ENCODE measurements around the gene ARMS2.

ARMS2 gene

DNA sequence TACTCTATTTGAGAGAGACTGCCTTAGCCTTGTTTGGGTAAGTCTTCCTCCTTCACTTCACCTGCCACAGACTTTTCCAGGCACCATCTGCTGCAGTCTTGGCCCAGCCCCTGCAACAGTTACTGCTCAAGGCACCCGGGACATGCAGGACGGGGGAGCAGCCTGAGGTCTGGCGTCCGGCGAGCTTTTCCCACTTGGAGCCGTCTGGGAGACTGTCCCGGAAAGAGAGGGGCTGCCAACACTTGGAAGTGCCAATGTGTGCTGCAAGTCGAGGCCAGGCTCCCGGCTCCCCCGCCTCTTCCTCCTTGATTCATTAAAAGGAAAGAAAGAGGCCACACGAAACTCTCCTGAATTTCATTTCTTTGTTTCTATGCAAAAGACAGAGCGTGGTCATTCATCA lies 20.6 kb downstream of the ARMS2 start:
- H3K4me3 ChIP-seq (ENCODE audit: control insufficient read depth, low read depth, low read length), result no peak overlapping the region
- TF ChIP-seq, protein P1, sequence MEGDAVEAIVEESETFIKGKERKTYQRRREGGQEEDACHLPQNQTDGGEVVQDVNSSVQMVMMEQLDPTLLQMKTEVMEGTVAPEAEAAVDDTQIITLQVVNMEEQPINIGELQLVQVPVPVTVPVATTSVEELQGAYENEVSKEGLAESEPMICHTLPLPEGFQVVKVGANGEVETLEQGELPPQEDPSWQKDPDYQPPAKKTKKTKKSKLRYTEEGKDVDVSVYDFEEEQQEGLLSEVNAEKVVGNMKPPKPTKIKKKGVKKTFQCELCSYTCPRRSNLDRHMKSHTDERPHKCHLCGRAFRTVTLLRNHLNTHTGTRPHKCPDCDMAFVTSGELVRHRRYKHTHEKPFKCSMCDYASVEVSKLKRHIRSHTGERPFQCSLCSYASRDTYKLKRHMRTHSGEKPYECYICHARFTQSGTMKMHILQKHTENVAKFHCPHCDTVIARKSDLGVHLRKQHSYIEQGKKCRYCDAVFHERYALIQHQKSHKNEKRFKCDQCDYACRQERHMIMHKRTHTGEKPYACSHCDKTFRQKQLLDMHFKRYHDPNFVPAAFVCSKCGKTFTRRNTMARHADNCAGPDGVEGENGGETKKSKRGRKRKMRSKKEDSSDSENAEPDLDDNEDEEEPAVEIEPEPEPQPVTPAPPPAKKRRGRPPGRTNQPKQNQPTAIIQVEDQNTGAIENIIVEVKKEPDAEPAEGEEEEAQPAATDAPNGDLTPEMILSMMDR (conservative IDR thresholded peaks at IDR 0.05; ENCODE audit: control insufficient read depth, insufficient read depth, low read depth, low read length), result no peak
- no peak for DNase-seq (ENCODE audit: low read depth)

DNA sequence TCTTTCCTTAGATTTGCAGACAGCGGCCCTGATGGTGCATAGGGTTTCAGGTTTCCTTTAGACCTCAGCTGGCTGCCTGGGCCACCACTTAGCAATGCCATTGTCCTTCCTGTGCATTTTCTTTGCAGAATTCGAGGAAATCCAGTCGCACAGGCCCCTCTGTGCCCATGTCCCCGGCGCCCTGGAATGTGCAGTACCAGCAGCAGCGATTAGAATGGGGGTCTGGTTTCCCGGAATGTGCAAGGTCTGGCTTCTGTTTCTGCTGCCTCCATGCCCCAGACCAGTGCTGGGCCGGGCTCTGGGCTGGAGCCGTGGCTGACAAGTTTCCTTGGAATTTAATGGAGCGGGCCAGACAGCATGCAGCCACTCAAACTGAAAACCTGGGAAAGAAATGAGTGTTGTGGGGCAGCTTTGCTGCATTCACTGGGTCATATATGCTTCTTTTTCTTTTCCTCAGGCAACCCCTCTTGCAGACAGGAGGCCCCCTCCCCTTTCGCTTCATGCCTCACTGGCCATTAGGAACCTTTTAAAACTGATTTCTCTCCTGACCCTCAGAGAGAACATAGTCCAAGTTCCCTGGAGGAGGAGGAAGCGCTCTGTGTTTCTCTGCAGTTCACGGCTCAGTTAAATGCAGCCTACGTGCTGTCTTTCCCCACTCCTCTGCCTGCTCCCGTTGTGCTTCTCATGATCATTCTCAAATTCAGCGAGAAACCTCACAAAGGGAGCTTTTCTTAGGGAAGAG lies 21.3 kb downstream of the ARMS2 start:
- DNase-seq (ENCODE audit: low read depth), result no peak
- TF ChIP-seq, protein P1 (conservative IDR thresholded peaks at IDR 0.05; ENCODE audit: control insufficient read depth, insufficient read depth, low read depth, low read length), result no peak
- no peak overlapping the region for H3K4me3 ChIP-seq (ENCODE audit: control insufficient read depth, low read depth, low read length)

DNA sequence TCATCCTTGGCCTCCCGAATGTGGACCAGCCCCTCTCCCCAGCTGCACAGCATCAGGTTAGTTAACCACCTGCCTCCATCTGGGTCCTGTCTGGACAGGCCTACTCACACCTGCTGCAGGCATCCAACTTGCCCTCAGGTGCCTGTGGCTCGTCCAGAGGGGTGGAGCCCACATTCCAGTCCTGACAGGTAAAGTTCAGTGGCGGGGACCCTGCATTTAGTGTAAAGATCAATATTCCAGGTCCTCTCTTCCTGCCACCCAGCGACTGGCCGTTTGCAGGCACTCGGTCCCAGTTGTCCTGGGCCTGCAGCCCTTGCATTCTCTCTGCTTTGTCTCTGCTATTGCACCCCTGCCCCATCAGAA lies 21.9 kb downstream of the ARMS2 start:
- no peak overlapping the region for H3K4me3 ChIP-seq (ENCODE audit: control insufficient read depth, low read depth, low read length)
- TF ChIP-seq, protein P1 (conservative IDR thresholded peaks at IDR 0.05; ENCODE audit: control insufficient read depth, insufficient read depth, low read depth, low read length), result no peak
- DNase-seq (ENCODE audit: low read depth), result no peak

DNA sequence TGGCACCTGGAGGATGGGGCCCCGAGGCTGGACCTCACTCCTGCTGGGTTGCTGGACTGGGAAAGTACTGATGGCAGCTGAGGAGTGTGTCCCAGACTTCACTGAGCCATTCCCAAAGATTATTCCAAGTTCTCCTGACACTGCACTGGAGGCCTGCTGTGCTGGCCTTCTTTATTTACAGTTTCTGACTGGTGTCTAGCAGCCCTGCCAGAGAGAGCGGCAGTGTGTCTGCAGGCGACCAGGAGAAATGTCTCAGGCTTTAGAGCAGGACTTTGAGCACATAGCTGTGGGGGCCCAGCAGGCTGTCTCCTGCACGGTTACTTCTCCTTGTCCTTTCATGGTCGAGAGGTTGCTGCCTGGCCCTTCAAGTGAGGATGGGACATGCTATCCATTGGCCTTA lies 23.0 kb downstream of the ARMS2 start:
- H3K4me3 ChIP-seq (ENCODE audit: control insufficient read depth, low read depth, low read length), result no peak overlapping the region
- DNase-seq (ENCODE audit: low read depth), result no peak
- TF ChIP-seq, protein P1 (conservative IDR thresholded peaks at IDR 0.05; ENCODE audit: control insufficient read depth, insufficient read depth, low read depth, low read length), result no peak

DNA sequence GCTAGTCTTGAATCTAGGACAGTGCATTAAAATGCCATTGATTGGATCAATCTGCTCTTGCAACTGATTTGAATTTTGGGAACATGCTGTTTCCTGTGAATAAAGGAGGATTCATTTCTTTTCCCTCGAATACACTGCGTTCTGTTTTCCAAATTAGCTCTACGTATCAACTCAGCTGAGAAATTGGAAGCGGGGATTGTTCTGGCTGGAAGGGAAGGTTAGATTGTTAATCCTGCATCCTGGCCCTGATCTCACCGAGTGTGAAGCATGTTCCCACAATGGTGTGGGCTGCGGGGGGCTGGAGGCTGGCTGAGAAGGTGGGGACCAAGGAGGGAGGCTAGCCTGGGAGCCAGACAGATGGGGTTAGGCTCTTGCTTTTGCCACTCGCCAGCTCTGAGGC lies 24.5 kb downstream of the ARMS2 start:
- TF ChIP-seq, protein P1 (conservative IDR thresholded peaks at IDR 0.05; ENCODE audit: control insufficient read depth, insufficient read depth, low read depth, low read length), result no peak
- no peak for DNase-seq (ENCODE audit: low read depth)
- H3K4me3 ChIP-seq (ENCODE audit: control insufficient read depth, low read depth, low read length), result no peak overlapping the region

DNA sequence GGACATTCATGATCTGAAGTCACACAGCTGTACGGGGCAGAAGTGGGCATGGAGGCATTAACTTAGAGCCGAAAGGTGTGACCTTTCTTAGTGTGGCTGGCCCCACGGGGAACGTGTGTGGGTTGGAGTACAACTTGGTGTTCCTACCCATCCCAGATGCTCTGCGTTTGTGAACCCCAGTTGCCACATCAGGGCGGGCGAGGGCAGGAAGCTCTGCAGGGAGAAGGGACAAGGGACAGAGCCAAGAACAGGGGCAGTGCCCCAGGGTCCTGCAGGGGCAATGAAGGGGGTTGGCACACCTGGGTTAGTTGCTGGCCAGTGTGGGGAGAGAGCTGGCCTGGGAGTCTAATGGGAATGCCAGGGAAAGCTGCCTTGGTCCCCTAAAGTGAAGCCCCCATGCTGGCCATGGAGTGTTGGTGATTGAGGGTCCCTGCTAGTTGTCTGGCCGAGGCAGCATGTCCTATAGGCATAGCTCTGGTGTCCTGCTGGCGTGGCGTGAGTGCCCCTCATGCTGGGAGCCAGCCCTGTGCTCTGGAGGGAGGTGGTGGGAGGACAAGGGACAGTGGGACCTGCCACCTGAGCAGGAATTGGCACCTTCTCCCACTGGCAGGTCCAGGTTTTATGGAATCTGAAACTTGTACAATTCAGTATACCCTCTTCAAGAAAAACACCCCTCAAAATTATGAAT lies 25.8 kb downstream of the ARMS2 start:
- TF ChIP-seq, protein P1 (conservative IDR thresholded peaks at IDR 0.05; ENCODE audit: control insufficient read depth, insufficient read depth, low read depth, low read length), result no peak
- no peak for DNase-seq (ENCODE audit: low read depth)
- H3K4me3 ChIP-seq (ENCODE audit: control insufficient read depth, low read depth, low read length), result no peak overlapping the region
